GM21390 (cell line): ENCODE measurements around the gene WNT16.
"Not testable (repeated sequence)": the region's sequence is repeated elsewhere in the genome, so short reads cannot be mapped to it uniquely, and the experiment has no call there.

ENCODE experiments used
- ATAC-seq: cut with Tn5 transposase; IDR thresholded peaks from one replicate; pipeline ENCODE4 v1.9.1; 2021; ENCODE audit not compliant: unreplicated experiment

The WNT16 gene, protein sequence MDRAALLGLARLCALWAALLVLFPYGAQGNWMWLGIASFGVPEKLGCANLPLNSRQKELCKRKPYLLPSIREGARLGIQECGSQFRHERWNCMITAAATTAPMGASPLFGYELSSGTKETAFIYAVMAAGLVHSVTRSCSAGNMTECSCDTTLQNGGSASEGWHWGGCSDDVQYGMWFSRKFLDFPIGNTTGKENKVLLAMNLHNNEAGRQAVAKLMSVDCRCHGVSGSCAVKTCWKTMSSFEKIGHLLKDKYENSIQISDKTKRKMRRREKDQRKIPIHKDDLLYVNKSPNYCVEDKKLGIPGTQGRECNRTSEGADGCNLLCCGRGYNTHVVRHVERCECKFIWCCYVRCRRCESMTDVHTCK

DNA sequence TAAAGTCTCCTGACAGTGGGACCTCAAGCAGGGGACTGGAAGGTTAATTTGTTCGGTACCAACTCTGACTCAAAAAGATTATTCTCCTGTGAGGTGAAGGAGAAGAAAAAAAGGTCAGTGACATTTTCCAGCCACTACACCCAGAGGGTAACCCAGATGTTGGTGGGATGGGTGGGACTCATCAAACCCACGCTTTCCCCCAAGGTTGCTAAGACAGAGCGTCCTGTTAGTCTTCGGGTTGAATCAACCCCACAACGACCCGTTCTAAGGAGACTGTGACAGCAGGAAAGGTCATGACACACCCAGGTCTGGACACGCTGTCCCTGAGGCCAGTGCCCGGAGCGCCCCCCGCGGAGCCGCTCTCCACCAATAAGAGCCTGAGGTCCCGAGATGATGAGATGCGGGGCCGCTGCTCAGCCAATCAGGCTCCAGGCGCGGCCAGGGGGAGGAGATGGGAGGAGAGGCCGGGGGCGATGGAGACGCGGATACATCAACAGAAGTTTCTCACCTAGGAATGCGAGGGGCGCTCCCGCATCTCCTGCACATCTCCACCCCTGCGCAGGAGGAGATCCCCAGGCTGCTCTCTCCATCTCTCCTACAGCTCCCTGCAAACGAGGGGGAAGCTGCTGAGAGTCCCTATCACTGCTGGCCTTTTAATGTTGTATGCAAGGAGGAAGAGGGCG, at the start of gene WNT16:
TSS of gene WNT16 (plus strand) at position 493 of the 683 bp plus-strand sequence. CDS start 293 bp downstream, outside the sequence.
- ATAC-seq = peak; percentile 42

GRCh38 chr7:121279060-121279620, 49.7 kb upstream of the WNT16 start:
- ATAC-seq = peak; percentile 7

DNA sequence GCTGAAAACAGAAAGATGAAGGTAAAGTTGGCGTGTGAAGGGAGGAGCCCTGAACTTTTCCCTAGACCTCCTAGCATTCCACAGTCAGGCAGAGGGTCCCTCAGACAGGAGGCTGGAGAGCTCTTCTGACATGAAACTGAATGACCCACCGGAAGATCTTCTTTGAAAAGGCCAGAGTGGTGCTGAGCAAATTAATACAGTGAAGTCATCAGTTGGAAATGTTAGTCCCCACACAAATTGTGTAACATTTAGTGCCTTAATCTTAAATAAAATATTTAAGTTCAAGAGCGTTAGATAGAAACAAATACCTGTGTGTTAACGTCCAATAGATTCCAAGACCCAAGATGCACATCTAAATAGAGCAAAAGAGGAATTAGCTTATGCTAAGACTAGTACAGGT, 49.0 kb upstream of the WNT16 start:
- ATAC-seq = no peak

GRCh38 chr7:121280656-121281055, 48.1 kb upstream of the WNT16 start:
- no peak for ATAC-seq

DNA sequence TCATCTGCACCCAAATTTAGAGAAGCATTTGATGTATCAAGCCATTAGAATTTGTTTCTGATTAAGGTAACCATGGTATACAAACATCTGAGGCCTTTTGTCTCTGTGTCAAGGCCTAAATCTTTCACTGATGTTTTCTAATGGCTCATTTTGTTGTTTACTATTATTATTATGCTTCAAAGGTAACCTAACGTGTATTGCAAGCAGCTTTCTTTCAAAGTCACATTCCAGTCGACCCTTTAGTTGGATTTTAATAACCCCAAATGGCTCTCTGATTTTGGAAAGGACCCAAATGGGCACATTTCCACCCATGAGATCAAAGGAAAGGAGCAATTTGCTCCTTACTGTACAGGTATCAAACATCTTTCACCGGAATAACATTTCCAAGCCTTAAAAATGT, 46.7 kb upstream of the WNT16 start:
- no peak for ATAC-seq

DNA sequence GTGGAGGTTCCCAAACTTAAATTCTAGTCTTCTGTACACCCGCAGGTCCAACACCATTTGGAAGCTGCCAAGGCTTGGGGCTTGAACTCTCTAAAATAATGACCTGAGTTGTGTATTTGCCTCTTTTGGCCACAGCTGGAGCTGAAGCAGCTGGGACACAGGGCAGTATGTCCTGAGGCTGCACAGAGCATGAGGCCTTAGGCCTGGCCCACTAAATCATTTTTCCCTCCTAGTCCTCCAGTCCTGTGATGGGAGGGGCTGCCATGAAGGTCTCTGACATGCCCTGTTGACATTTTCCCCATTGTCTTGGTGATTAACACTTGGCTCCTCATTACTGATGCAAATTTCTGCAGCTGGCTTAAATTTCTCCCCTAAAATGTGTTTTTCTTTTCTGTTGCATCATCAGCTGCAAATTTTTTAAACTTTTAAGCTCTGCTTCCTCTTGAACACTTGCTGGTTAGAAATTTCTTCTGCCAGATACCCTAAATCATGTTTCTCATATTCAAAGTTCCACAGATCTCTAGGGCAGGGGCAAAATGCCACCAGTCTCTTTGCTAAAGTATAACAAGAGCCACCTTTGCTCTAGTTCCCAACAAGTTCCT, 43.6 kb upstream of the WNT16 start:
- ATAC-seq = no peak

DNA sequence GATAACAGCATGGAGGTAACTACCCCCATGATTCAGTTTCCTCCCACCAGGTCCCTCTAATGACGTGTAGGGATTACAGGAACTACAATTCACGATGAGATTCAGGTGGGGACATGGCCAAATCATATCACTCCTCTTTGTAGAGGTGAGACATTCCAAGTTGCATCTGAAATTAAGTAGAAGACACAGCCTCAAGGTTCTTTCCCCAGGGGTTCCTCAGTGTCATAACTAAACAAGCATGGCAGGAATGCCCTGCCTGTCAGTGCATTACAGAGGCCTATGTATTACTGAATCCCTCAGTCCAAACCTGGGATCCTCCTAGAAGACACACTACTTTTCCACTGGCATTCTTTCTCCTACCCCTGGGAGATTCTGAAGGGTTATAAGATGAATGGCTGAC, 42.6 kb upstream of the WNT16 start:
- no peak for ATAC-seq

DNA sequence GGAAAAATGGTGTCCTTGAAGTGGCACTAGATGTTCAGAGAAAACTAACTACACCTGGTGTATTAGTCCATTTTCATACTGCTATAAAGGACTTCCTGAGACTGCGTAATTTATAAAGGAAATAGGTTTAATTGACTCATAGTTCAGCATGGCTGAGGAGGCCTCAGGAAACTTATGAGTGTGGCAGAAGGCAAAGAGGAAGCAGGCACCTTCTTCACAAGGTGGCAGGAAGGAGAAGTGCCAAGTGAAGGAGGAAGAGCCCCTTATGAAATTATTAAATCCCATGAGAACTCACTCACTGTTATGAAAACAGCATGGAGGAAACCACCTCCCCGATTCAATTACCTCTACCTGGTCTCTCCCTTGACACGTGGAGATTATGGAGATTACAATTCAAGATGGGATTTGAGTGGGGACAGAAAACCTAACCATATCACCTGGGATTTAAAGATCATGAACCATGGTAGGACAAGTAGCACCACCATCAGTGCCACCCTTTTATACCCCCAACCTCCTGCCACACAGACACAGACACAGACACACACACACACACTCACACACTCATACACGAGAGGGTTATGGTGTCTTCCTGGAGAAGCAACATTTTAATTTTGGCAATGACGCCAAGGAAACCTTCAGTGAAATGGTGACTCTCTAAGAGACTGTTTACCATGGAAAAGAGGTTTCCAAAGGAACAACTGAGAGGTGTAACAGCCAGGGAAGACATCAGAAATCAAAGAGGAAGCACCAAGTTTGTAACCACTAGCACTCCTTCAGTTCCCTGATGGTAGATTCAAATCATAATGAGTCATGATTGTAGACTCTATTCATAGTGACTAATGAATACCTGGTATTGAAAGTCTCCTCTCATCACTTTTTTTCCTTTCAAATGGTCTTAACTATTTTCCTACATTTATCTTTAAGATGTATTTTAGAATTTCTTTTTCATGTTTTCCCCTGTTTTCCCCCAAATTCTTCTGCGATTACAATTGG, 41.8 kb upstream of the WNT16 start:
- no peak for ATAC-seq

DNA sequence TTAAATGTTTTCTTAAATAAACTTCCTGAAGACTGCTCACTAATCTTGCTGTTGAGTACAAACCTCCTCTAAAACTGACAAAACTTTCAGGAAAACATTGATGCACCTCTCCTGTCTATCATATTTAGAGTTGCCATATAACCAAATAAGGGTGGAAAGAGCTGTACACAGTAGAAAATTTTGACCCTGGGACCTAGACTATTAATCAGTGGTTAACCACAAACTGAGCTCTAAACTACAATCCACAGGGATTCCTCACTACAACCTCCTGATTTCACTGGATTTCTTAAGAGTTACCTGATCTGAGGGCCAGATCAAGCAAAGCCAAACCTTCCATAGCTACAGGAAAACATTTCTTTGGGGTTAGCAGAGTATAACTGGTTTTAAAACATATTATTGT, 39.9 kb upstream of the WNT16 start:
- ATAC-seq = no peak

DNA sequence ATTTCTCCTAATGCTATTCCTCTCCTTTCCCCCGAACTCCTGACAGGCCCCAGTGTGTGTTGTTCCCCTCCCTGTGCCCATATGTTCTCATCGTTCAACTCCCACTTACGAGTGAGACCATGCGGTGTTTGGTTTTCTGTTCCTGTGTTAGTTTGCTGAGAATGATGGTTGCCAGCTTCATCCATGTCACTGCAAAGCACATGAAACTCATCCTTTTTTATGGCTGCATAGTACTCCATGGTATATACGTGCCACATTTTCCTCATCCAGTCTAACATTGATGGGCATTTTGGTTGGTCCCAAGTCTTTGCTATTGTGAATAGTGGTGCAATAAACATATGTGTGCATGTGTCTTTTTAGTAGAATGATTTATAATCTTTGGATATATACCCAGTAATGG, 38.9 kb upstream of the WNT16 start:
- not testable (repeated sequence) for ATAC-seq

DNA sequence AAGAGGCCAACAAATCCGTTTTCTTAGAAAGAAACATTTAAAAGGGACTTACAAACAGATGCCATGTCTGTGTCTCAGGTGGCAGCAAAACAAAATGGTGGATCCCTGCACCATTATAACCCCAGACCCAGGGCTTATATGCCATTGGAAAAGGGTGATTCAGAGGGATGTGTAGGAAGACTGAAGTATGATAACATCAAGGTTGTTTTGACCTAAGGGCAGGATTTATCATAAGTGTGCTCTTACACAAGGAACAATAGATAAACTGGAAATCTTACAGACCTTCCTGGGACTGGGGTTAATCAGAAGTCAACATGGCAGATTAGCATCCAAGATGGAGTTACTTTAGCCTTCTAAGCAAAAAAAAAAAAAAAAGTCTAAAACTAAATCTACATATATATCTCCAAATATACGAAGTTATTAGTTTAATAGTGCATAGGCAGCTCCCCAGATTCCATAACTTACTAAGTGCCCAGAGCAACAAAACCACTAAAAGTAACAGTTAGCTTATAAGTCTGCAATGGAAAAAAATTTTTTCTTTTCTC, 34.3 kb upstream of the WNT16 start:
- no peak for ATAC-seq

DNA sequence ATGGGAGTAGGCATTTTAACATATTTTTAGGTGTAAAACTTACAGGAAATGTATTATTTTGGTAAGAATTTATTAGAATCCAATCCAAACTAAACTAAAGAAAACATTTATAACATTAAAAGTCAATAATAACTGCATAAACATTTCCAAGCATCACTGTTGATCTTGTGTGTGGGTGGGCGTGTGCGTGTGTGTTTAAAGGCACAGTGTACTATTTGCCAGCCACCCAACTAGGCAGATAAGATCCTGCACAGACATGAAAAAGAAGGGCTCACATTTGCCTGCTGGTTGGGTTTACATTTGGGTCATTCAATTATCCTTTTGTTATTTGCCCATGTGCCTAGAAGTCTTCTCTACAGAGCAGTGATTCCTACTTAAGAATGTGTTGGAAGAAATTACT, 31.0 kb upstream of the WNT16 start:
- no peak for ATAC-seq

GRCh38 chr7:121298831-121299239, 30.0 kb upstream of the WNT16 start:
- no peak for ATAC-seq

- ATAC-seq = no peak
Measured at GRCh38 chr7:121300685-121301420, 27.9 kb upstream of the WNT16 start.

DNA sequence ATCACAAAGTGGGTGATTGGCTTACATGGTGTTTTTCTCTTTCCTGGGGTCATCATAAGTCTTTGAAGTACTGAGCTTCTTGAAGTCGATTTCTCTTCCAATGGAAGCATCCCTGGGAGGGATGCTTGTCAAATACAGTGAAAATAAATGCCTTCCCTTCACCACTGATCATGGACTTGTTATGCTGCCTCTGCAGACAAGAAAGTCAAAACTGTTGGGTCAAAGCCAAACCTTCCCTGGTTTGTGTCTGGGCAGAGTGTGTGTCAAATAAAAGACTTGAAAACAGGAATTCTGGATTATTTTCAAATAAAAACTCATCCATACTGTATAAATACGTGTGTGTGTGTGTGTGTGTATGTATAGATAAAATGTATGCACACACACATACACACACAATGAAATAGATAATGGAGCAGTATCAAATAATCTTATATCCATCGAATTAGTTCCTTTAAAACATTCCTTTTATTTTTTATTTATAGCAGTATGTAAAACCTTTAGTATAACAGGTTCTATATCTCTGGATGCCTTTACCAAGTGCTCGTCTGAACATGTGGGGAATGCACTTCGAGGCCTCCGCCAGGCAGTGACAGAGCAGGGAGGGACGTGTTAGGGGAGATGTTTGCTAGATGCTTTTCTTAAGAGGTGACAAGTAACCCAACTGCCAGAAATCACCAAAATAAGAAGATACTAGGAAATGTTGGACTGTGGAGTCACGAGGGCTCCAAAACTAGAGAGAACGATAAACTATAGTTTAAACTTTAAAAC, 27.2 kb upstream of the WNT16 start:
- ATAC-seq = no peak

DNA sequence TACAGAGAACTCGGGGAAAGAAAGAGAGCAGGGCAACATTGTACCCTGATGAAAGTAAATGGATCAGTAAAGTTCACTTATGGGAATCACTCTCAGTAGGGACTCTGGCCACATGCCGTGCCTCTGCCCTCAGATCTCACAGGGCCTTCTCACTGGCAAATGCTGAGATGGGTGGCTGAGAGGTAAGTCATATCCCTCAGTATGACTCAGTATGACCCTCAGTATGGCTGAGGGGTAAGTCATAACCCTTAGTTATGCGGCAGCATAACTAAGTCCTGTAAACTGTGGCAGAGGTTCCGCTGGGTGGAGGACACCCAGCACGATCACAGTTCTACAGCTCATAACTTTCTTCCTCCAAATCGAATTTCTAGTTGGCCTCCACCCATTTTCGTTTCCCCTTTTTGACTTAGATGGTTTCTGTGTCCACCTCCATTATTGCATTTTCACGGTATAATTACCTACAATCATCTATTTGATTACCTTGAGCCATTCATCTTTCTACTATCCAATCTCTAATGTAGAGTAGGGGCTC, 26.5 kb upstream of the WNT16 start:
- ATAC-seq = peak; percentile 87

DNA sequence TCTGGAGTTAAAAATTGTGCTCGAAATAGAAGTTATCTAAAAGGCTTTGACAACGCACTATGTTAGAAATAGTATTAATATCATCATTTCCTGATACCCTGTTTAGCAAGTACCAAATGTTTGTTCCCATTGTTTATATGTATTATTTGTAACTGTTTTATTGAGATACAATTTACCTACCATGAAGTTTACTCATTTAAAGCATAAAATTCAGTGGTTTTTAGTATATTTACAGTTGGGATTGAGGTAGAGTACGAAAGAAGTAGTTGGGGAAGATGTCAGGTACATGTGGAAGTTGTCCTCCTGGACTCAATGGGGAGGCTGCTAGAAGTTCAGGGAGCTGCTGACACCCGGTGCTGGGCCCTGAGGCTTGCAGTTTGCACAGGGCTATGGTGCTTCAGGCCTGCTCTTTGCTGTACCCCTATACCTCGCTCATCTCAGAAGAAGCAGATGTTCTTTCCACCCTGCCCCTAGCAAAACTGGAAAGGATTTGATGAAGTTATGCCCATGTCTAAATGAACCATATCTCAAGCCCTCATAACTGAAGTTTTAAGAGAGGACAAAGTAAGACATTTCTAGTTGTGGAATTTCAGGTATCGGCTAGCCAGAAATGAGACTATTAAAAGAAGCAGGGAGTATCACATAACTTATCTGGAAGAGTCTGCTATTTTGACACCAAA, 25.2 kb upstream of the WNT16 start:
- ATAC-seq = no peak

DNA sequence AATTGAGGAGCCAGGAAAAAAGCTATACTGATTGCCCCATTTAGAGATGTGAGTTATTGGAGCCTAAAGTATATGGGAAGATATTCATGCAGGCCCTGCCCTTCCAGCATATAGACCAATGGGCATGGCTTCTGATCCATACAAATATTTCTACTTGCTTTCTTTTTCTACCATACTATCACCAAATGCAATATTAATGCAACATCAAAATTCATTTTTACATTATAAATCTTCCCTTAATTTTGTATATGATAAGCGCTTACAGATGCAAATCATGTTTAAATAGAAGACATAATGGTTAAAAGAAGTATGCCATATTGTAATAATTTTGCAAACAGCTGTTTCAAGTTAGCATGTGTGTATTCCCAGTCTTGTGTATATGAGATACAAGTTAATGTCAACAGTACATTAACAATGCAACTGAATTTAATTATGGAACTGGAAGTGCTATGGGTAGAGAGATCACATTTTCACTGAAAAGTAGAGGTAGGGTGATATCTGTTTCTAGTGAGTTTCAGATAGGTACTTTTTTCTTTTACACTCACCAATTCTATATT, 24.6 kb upstream of the WNT16 start:
- ATAC-seq = no peak
